DND-41 (cell line): ENCODE results near the gene C6orf58.
A peak's percentile ranks its signal among the peaks of the same experiment; 100 is the strongest.

ENCODE experiments used
- ATAC-seq: fragments of 200-7000 bp; cut with Tn5 transposase; 3 replicates; pipeline ENCODE4 v1.9.1; 2021; ENCODE audit warnings: low read depth; ENCODE audit not compliant: insufficient read depth
- DNase-seq: peaks from one replicate; pipeline ENCODE4 v3.0.0-alpha.2; 2020
- H2AFZ ChIP-seq: 2 replicates; pipeline ENCODE4 v1.6.0; 2012; ENCODE audit warnings: low read depth, low read length
- H3K27ac ChIP-seq: 2 replicates; pipeline ENCODE4 v1.5.1; 2012; ENCODE audit warnings: low read length, inconsistent platforms
- H3K27me3 ChIP-seq: fragments of 200-600 bp; sonication (generic); 2 replicates; pipeline ENCODE4 v1.6.0; 2012; ENCODE audit warnings: low read length, mild to moderate bottlenecking, inconsistent platforms; ENCODE audit not compliant: insufficient read depth, poor library complexity
- H3K36me3 ChIP-seq: 2 replicates; pipeline ENCODE4 v1.5.1; 2012; ENCODE audit warnings: low read length, inconsistent platforms; ENCODE audit not compliant: insufficient read depth
- H3K4me1 ChIP-seq: 2 replicates; pipeline ENCODE4 v1.5.1; 2012; ENCODE audit warnings: mild to moderate bottlenecking, low read length; ENCODE audit not compliant: insufficient read depth
- H3K4me2 ChIP-seq: 2 replicates; pipeline ENCODE4 v1.6.0; 2012; ENCODE audit warnings: mild to moderate bottlenecking, moderate library complexity, low read length, inconsistent platforms; ENCODE audit not compliant: insufficient read depth
- H3K4me3 ChIP-seq, 2 experiments: fragments of 200-600 bp in 1 of 2; shearing (Covaris generic) in 1 of 2; 2 replicates each; pipeline ENCODE4 v1.5.1; 2012 to 2016; ENCODE audit warnings: inconsistent platforms in 2 of 2, low read length in 2 of 2, mild to moderate bottlenecking in 2 of 2, low read depth in 1 of 2, moderate library complexity in 1 of 2
- H3K79me2 ChIP-seq: 2 replicates; pipeline ENCODE4 v1.6.0; 2012; ENCODE audit warnings: low read length, inconsistent platforms; ENCODE audit not compliant: insufficient read depth
- H3K9ac ChIP-seq: 2 replicates; pipeline ENCODE4 v1.6.0; 2012; ENCODE audit warnings: low read depth, mild to moderate bottlenecking, inconsistent platforms, low read length, moderate library complexity
- H3K9me3 ChIP-seq: 2 replicates; pipeline ENCODE4 v1.5.1; 2012; ENCODE audit warnings: low read length, moderate library complexity, mild to moderate bottlenecking, inconsistent platforms; ENCODE audit not compliant: insufficient read depth, severe bottlenecking
- H4K20me1 ChIP-seq: 2 replicates; pipeline ENCODE4 v1.6.0; 2012; ENCODE audit warnings: low read length; ENCODE audit not compliant: insufficient read depth
- CTCF ChIP-seq: IDR thresholded peaks from 2 replicates; pipeline ENCODE4 v1.5.1; 2012; ENCODE audit warnings: borderline replicate concordance, low read length, moderate library complexity, mild to moderate bottlenecking; ENCODE audit not compliant: poor library complexity, severe bottlenecking; ENCODE audit errors: extremely low read depth
- EZH2 ChIP-seq: IDR thresholded peaks from 3 replicates; pipeline ENCODE4 v1.6.1; 2012; ENCODE audit warnings: borderline replicate concordance, low read depth, mild to moderate bottlenecking, moderate library complexity, low read length, inconsistent platforms; ENCODE audit not compliant: severe bottlenecking

The C6orf58 gene

DNA sequence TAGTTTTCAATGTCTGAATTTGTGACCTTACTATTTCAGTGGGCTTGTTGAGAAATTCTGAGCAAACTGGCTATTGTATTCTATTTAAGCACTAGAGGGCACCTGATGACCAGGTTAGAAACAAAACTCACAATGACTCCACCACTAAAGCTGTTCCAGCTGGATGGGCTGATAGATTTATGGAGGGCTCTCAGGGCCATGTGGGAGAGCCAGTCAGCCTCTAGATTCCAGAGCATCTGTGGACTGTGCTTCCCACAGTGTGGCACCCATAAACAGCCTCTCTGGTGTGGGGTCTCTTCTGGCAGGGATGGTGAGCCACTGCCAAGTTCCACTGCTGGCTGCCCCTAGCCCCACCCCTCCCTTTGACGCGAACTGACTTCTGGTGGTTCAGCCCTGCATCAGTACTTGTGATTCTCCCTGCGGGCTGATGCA is 29.2 kb downstream of the C6orf58 start:
- Histone ChIP-seq H3K4me2 (no peak overlapping the region), H3K79me2 (no peaks in the 10 kb centered on the region), H3K9me3 (no peaks in the 10 kb centered on the region), H3K36me3 (no peaks in the 10 kb centered on the region), H3K27me3 (no peaks in the 10 kb centered on the region), H3K4me1 (no peaks in the 10 kb centered on the region), H3K27ac (no peak overlapping the region), H4K20me1 (no peaks in the 10 kb centered on the region), H2AFZ (no peak overlapping the region), H3K9ac (no peak overlapping the region), H3K4me3 (no peak overlapping the region)
- ATAC-seq (peak; percentile 37; the same call in 1 of the 3 replicates), DNase-seq (no peak)
- TF ChIP-seq EZH2 (no peak), CTCF (peak; percentile 47)

GRCh38 chr6:127608554-127609270 is 31.7 kb downstream of the C6orf58 start:
- H4K20me1 ChIP-seq = no peaks in the 10 kb centered on the region
- no peaks in the 10 kb centered on the region for H3K36me3 ChIP-seq
- no peak overlapping the region for H3K27ac ChIP-seq
- no peaks in the 10 kb centered on the region for H3K4me1 ChIP-seq
- H3K9me3 ChIP-seq = no peaks in the 10 kb centered on the region
- H3K4me2 ChIP-seq = no peak overlapping the region
- H3K27me3 ChIP-seq = no peaks in the 10 kb centered on the region
- no peaks in the 10 kb centered on the region for H3K79me2 ChIP-seq
- no peak for TF ChIP-seq CTCF
- no peak for TF ChIP-seq EZH2
- H3K4me3 ChIP-seq = no peak overlapping the region
- ATAC-seq (no peak), DNase-seq (no peak)
- no peak overlapping the region for H3K9ac ChIP-seq
- no peak overlapping the region for H2AFZ ChIP-seq

DNA sequence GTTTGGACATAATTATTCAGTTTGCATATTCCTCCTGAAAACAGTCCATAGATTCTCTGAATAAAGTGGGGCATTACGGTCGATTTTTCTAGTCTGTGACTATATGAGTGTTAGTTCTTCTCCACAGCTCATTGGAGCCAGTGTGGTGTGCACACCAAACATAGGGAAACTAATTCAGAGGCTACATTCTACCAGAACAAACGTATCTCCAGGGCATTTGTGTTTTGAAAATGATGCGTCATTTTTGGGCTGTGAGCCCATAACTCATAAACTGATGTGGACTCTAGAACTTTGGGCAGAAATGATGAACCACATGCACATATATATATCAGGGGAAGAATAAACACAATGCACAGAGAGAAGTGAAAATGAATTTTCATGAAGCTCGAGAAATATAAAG is 41.8 kb downstream of the C6orf58 start:
- H3K4me3 ChIP-seq = no peak overlapping the region
- H2AFZ ChIP-seq = no peak overlapping the region
- H3K9ac ChIP-seq = no peak overlapping the region
- no peak overlapping the region for H3K27ac ChIP-seq
- H3K4me1 ChIP-seq = no peaks in the 10 kb centered on the region
- no peak overlapping the region for H3K4me2 ChIP-seq
- DNase-seq (no peak), ATAC-seq (no peak)
- TF ChIP-seq CTCF (no peak), EZH2 (no peak)
- H4K20me1 ChIP-seq = no peaks in the 10 kb centered on the region
- no peaks in the 10 kb centered on the region for H3K27me3 ChIP-seq
- H3K36me3 ChIP-seq = no peaks in the 10 kb centered on the region
- H3K9me3 ChIP-seq = no peaks in the 10 kb centered on the region
- no peaks in the 10 kb centered on the region for H3K79me2 ChIP-seq

GRCh38 chr6:127630800-127631199 is 53.8 kb downstream of the C6orf58 start:
- Histone ChIP-seq H3K4me3 (no peak overlapping the region), H3K27ac (no peak overlapping the region), H2AFZ (no peak overlapping the region), H3K4me1 (no peaks in the 10 kb centered on the region), H3K79me2 (no peaks in the 10 kb centered on the region), H4K20me1 (no peaks in the 10 kb centered on the region), H3K9me3 (no peaks in the 10 kb centered on the region), H3K36me3 (no peaks in the 10 kb centered on the region), H3K27me3 (peaks cover 3% of the 10 kb centered on the region), H3K9ac (no peak overlapping the region), H3K4me2 (no peak overlapping the region)
- ATAC-seq (no peak), DNase-seq (no peak)
- TF ChIP-seq EZH2 = no peak
- TF ChIP-seq CTCF = no peak
